ENCODE data around the gene LYPLAL1.

DNA sequence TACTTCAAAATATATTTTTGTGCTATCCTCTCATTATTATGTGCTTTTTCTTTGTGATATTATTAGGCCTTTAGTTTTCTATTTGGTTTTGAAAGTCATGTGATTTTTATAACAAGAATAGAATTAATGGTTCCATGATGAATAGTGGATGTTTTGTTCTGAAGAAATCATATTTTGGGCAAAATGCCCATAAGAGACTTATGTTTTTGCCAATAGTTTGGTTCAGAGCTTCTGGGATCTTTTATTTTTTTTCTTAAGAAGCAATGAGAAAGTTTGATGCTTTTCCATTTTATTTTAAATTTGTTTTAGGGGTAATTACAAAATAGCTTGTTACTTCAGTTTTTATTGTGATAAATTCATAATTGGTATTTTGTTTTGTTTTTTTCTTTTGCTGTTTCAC is 49.8 kb downstream of the LYPLAL1 start:
- TF ChIP-seq, protein P1, sequence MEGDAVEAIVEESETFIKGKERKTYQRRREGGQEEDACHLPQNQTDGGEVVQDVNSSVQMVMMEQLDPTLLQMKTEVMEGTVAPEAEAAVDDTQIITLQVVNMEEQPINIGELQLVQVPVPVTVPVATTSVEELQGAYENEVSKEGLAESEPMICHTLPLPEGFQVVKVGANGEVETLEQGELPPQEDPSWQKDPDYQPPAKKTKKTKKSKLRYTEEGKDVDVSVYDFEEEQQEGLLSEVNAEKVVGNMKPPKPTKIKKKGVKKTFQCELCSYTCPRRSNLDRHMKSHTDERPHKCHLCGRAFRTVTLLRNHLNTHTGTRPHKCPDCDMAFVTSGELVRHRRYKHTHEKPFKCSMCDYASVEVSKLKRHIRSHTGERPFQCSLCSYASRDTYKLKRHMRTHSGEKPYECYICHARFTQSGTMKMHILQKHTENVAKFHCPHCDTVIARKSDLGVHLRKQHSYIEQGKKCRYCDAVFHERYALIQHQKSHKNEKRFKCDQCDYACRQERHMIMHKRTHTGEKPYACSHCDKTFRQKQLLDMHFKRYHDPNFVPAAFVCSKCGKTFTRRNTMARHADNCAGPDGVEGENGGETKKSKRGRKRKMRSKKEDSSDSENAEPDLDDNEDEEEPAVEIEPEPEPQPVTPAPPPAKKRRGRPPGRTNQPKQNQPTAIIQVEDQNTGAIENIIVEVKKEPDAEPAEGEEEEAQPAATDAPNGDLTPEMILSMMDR (IDR thresholded peaks at IDR 0.05) = no peak
- TF ChIP-seq POLR2A (IDR thresholded peaks at IDR 0.05) = no peak

All from heart left ventricle (tissue), 13 donors.